K562 (cell line): ENCODE results near the gene TOR1AIP2. TPM values are rescaled to one million over a fixed set of nuclear protein-coding genes. Genes with fewer than 3 reads are reported as not detected.

Source experiments
- E2F8 ChIP-seq: fragments of 450-650 bp; IDR thresholded peaks from 2 replicates; pipeline ENCODE4 v1.7.1; 2018; ENCODE audit warnings: mild to moderate bottlenecking, low read depth; ENCODE audit not compliant: partially characterized antibody
- GABPB1 ChIP-seq: sonication (generic); formaldehyde crosslinking; IDR thresholded peaks from 2 replicates; pipeline ENCODE4 v1.8.0; 2022; ENCODE audit warnings: mild to moderate bottlenecking, missing genetic modification reagents
- HDAC6 ChIP-seq: IDR thresholded peaks from 2 replicates; pipeline ENCODE4 v1.6.1; 2012; ENCODE audit warnings: low read depth, mild to moderate bottlenecking, control low read depth, inconsistent platforms, low read length, moderate library complexity
- HES1 ChIP-seq: fragments of 450-650 bp; IDR thresholded peaks from 2 replicates; pipeline ENCODE4 v1.6.1; 2016; ENCODE audit warnings: low read depth, mild to moderate bottlenecking, moderate library complexity
- RBFOX2 ChIP-seq: fragments of 200-400 bp; formaldehyde crosslinking; IDR thresholded peaks from 2 replicates; pipeline ENCODE4 v1.6.1; 2017; ENCODE audit warnings: low read depth, mild to moderate bottlenecking, low read length, moderate library complexity
- ZNF274 ChIP-seq: IDR thresholded peaks from 2 replicates; pipeline ENCODE4 v1.6.1; 2011; ENCODE audit warnings: low read depth, mild to moderate bottlenecking, low read length, moderate library complexity, borderline replicate concordance
- ZNF407 ChIP-seq: fragments of 450-650 bp; IDR thresholded peaks from 2 replicates; pipeline ENCODE4 v1.6.1; 2016; ENCODE audit warnings: low read depth
- polyA plus RNA-seq, 8 experiments: library from polyadenylated mRNA; depleted of rRNA in 4 of 8; stranded (reverse) in 5 of 8; unstranded in 3 of 8; fragments of >200 nt; fragmentation: Nextera tagmentation in 2 of 8; fragmentation: Illumina TruSeq in 1 of 8; extraction: Ambion mirVana in 2 of 8; extraction: Trizol in 1 of 8; gene quantifications; 2 replicates each; pipeline versions ENCODE4 v1.2.1 to v1.2.3, GENCODE V29; 2011 to 2014; ENCODE audit warnings: inconsistent platforms in 1 of 8, missing spikeins in 1 of 8
- total RNA-seq, 7 experiments: library from RNA; depleted of rRNA in 6 of 7; stranded (reverse); fragments of >200 nt in 6 of 7; fragmentation: Illumina TruSeq in 2 of 7; extraction: Trizol in 2 of 7; gene quantifications; 2 replicates each; pipeline versions ENCODE4 v1.2.1 to v1.2.3, GENCODE V29; 2011 to 2021; ENCODE audit warnings: low replicate concordance in 1 of 7

Gene TOR1AIP2
- total and polyA plus RNA-seq, 9 of the 15 experiments (the other 6 are each of a cell fraction or from before 2014, with no cell fraction given), result 16.7 to 122 (median 41.4) TPM

GRCh38 chr1:179875596-179876299 is 1.9 kb downstream of the TOR1AIP2 start (continued):
- TF ChIP-seq ZNF407 (no peak), HDAC6 (no peak), RBFOX2 (peak; percentile 38; the same call in 1 of the 2 replicates), HES1 (0 out of 2 replicates have a peak, but pooled peaks have one; percentile 4), E2F8 (no peak), GABPB1 (no peak), ZNF274 (no peak)
